KMS-11 (cell line): ENCODE results near the gene MYPN.

Experiments used
- H2AFZ ChIP-seq: fragments of 200-600 bp; sonication (generic); 2 replicates; pipeline ENCODE4 v1.6.1; 2016; ENCODE audit warnings: antibody characterized with exemption, mixed run types, low read depth
- H3K27ac ChIP-seq: fragments of 200-600 bp; sonication (generic); 2 replicates; pipeline ENCODE4 v1.6.1; 2016; ENCODE audit warnings: mild to moderate bottlenecking, mixed run types
- H3K27me3 ChIP-seq: fragments of 200-600 bp; sonication (generic); 2 replicates; pipeline ENCODE4 v1.6.1; 2017; ENCODE audit warnings: mild to moderate bottlenecking, low read depth, mixed run types, moderate library complexity; ENCODE audit not compliant: insufficient read depth
- H3K36me3 ChIP-seq: fragments of 200-600 bp; sonication (generic); 2 replicates; pipeline ENCODE4 v1.6.1; 2017; ENCODE audit warnings: mild to moderate bottlenecking, mixed run types; ENCODE audit not compliant: insufficient read depth
- H3K4me1 ChIP-seq: fragments of 200-600 bp; sonication (generic); 2 replicates; pipeline ENCODE4 v1.6.1; 2016; ENCODE audit warnings: mild to moderate bottlenecking, low read depth, mixed run types; ENCODE audit not compliant: poor library complexity, severe bottlenecking
- H3K4me2 ChIP-seq: fragments of 200-600 bp; sonication (generic); 2 replicates; pipeline ENCODE4 v1.7.0; 2016; ENCODE audit warnings: mild to moderate bottlenecking, mixed run types
- H3K4me3 ChIP-seq: fragments of 200-600 bp; sonication (generic); IDR thresholded peaks from 2 replicates; pipeline ENCODE4 v1.6.1; 2017; ENCODE audit warnings: low read depth, low read length, mixed read lengths; ENCODE audit not compliant: insufficient read depth
- H3K79me2 ChIP-seq: fragments of 200-600 bp; sonication (generic); 2 replicates; pipeline ENCODE4 v1.6.1; 2016; ENCODE audit warnings: low read depth, mixed run types; ENCODE audit not compliant: insufficient read depth
- H3K9ac ChIP-seq: fragments of 200-600 bp; sonication (generic); 2 replicates; pipeline ENCODE4 v1.6.1; 2016; ENCODE audit warnings: mild to moderate bottlenecking, mixed run types
- H4K20me1 ChIP-seq: fragments of 200-600 bp; sonication (generic); 2 replicates; pipeline ENCODE4 v1.6.1; 2016; ENCODE audit warnings: mild to moderate bottlenecking, mixed run types; ENCODE audit not compliant: insufficient read depth
- CTCF ChIP-seq: fragments of 200-600 bp; sonication (generic); conservative IDR thresholded peaks from 2 replicates; pipeline ENCODE4 v1.6.1; 2017; ENCODE audit warnings: low read depth, mild to moderate bottlenecking, antibody characterized with exemption, low read length, moderate library complexity, mixed read lengths

MYPN gene

DNA sequence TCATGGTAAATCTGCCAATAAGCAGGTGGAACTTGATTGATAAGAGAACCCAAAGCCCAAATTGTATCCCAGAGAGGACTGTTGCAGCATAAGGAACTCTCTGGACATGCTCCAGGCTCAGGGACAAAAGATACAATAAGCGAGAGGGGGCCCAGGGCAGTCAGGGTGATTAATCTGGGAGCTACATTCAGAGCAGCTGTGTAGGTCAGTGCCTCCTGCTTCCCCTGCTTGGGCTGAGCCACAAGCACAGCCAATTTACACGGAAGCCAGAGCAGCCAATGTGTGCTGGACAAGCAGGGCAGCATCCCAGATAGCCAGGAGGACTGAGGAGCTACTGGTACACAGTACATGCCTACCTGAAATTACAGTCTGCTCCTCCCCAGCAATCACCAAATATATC is 24.2 kb downstream of the MYPN start:
- Histone ChIP-seq H3K27me3 (no peaks in the 10 kb centered on the region), H3K27ac (no peak overlapping the region), H3K9ac (no peak overlapping the region), H3K4me3 (no peak overlapping the region), H4K20me1 (no peaks in the 10 kb centered on the region), H3K36me3 (no peaks in the 10 kb centered on the region), H3K4me2 (no peak overlapping the region), H3K4me1 (peaks cover 16% of the 10 kb centered on the region), H2AFZ (no peak overlapping the region), H3K79me2 (no peaks in the 10 kb centered on the region)
- TF ChIP-seq CTCF, result no peak

- Histone ChIP-seq H3K4me1 (peaks cover 27% of the 10 kb centered on the region), H3K36me3 (no peaks in the 10 kb centered on the region), H2AFZ (no peak overlapping the region), H3K27me3 (no peaks in the 10 kb centered on the region), H3K4me3 (no peak overlapping the region), H3K9ac (no peak overlapping the region), H3K4me2 (no peak overlapping the region), H3K27ac (no peak overlapping the region), H4K20me1 (no peaks in the 10 kb centered on the region), H3K79me2 (no peaks in the 10 kb centered on the region)
- no peak for TF ChIP-seq CTCF
These were observed 26.1 kb downstream of the MYPN start for GRCh38 chr10:68135362-68135761.

GRCh38 chr10:68135922-68136792 is 26.9 kb downstream of the MYPN start:
- Histone ChIP-seq H3K27me3 (no peaks in the 10 kb centered on the region), H3K79me2 (no peaks in the 10 kb centered on the region), H3K36me3 (no peaks in the 10 kb centered on the region), H4K20me1 (no peaks in the 10 kb centered on the region), H2AFZ (no peak overlapping the region), H3K4me1 (peaks cover 27% of the 10 kb centered on the region), H3K4me2 (no peak overlapping the region), H3K9ac (no peak overlapping the region), H3K4me3 (no peak overlapping the region), H3K27ac (no peak overlapping the region)
- TF ChIP-seq CTCF, result no peak

- Histone ChIP-seq H3K4me2 (no peak overlapping the region), H2AFZ (no peak overlapping the region), H3K4me3 (no peak overlapping the region)
These were observed 27.9 kb downstream of the MYPN start for GRCh38 chr10:68137171-68137570.

More at GRCh38 chr10:68137171-68137570, 27.9 kb downstream of the MYPN start:
- no peaks in the 10 kb centered on the region for H4K20me1 ChIP-seq
- no peaks in the 10 kb centered on the region for H3K36me3 ChIP-seq
- no peak overlapping the region for H3K9ac ChIP-seq
- no peak for TF ChIP-seq CTCF
- H3K79me2 ChIP-seq, result no peaks in the 10 kb centered on the region
- no peak overlapping the region for H3K27ac ChIP-seq
- peaks cover 27% of the 10 kb centered on the region for H3K4me1 ChIP-seq
- H3K27me3 ChIP-seq, result no peaks in the 10 kb centered on the region
